GM23338 (cell line): ENCODE results near the gene KCNK15. TPM values are rescaled to one million over a fixed set of nuclear protein-coding genes. Genes with fewer than 3 reads are reported as not detected.
A peak's percentile ranks its signal among the peaks of the same experiment; 100 is the strongest.

Experiments used
- ATAC-seq: fragments of 200-7000 bp; cut with Tn5 transposase; 3 replicates; pipeline ENCODE4 v1.9.1; 2020
- DNase-seq: peaks from one replicate; pipeline ENCODE4 v3.0.0-alpha.2; 2015; ENCODE audit warnings: low spot score
- H2AFZ ChIP-seq: fragments of 200-600 bp; sonication (generic); 2 replicates; pipeline ENCODE4 v1.8.0; 2016; ENCODE audit warnings: antibody characterized with exemption, mild to moderate bottlenecking, moderate library complexity
- H3F3A ChIP-seq: fragments of 200-600 bp; sonication (generic); replicated peaks from 2 replicates; pipeline ENCODE4 v1.8.0; 2017; ENCODE audit warnings: antibody characterized with exemption, mixed run types, low read depth
- H3K27ac ChIP-seq: fragments of 200-600 bp; sonication (generic); 2 replicates; pipeline ENCODE4 v1.6.1; 2016; ENCODE audit warnings: low read depth
- H3K27me3 ChIP-seq: fragments of 200-600 bp; sonication (generic); 2 replicates; pipeline ENCODE4 v1.8.0; 2016; ENCODE audit warnings: mild to moderate bottlenecking, mixed run types, moderate library complexity; ENCODE audit not compliant: insufficient read depth
- H3K36me3 ChIP-seq: fragments of 200-600 bp; sonication (generic); 2 replicates; pipeline ENCODE4 v1.8.0; 2016; ENCODE audit warnings: mild to moderate bottlenecking; ENCODE audit not compliant: insufficient read depth
- H3K4me1 ChIP-seq: fragments of 200-600 bp; sonication (generic); 2 replicates; pipeline ENCODE4 v1.8.0; 2016; ENCODE audit warnings: mild to moderate bottlenecking, moderate library complexity; ENCODE audit not compliant: insufficient read depth
- H3K4me2 ChIP-seq: fragments of 200-600 bp; sonication (generic); 2 replicates; pipeline ENCODE4 v1.7.1; 2017; ENCODE audit warnings: mixed run types
- H3K4me3 ChIP-seq: fragments of 200-600 bp; sonication (generic); 2 replicates; pipeline ENCODE4 v1.6.1; 2016; ENCODE audit warnings: mixed run types
- H3K79me2 ChIP-seq: fragments of 200-600 bp; sonication (generic); replicated peaks from 2 replicates; pipeline ENCODE4 v1.8.0; 2017; ENCODE audit warnings: mild to moderate bottlenecking; ENCODE audit not compliant: insufficient read depth
- H3K9me2 ChIP-seq: fragments of 200-600 bp; sonication (generic); 2 replicates; pipeline ENCODE4 v1.8.0; 2017; ENCODE audit not compliant: insufficient read depth
- H4K20me1 ChIP-seq: fragments of 200-600 bp; sonication (generic); replicated peaks from 2 replicates; pipeline ENCODE4 v1.8.0; 2017; ENCODE audit warnings: mild to moderate bottlenecking; ENCODE audit not compliant: insufficient read depth
- H3K27ac Mint-ChIP-seq: 2 replicates; pipeline ENCODE4 v1.8.0; 2020; ENCODE audit warnings: inconsistent platforms, mild to moderate bottlenecking, moderate library complexity, mixed read lengths
- H3K27me3 Mint-ChIP-seq: 3 replicates; pipeline ENCODE4 v1.8.0; 2022; ENCODE audit warnings: low read depth, mild to moderate bottlenecking, moderate library complexity, mixed read lengths, inconsistent platforms; ENCODE audit not compliant: insufficient read depth, poor library complexity
- H3K36me3 Mint-ChIP-seq: 3 replicates; pipeline ENCODE4 v1.8.0; 2021; ENCODE audit warnings: low read depth, mild to moderate bottlenecking, inconsistent platforms, moderate library complexity, mixed read lengths
- H3K4me1 Mint-ChIP-seq: 3 replicates; pipeline ENCODE4 v1.8.0; 2020; ENCODE audit warnings: mild to moderate bottlenecking, inconsistent platforms, mixed read lengths
- H3K4me3 Mint-ChIP-seq: 3 replicates; pipeline ENCODE4 v1.8.0; 2021; ENCODE audit warnings: moderate library complexity, mild to moderate bottlenecking, inconsistent platforms, mixed read lengths
- H3K9me3 Mint-ChIP-seq: 3 replicates; pipeline ENCODE4 v1.8.0; 2020; ENCODE audit warnings: moderate library complexity, mild to moderate bottlenecking, inconsistent platforms, mixed read lengths
- CREB1 ChIP-seq: fragments of 250-450 bp; sonication (Bioruptor Pico); IDR thresholded peaks from 2 replicates; pipeline ENCODE4 v1.5.0; 2020; ENCODE audit warnings: low read depth, mild to moderate bottlenecking, moderate library complexity
- EZH2 ChIP-seq: fragments of 200-600 bp; sonication (generic); IDR thresholded peaks from one replicate; pipeline ENCODE4 v1.8.0; 2017; ENCODE audit warnings: antibody characterized with exemption, mild to moderate bottlenecking, low read depth; ENCODE audit not compliant: unreplicated experiment
- EZH2phosphoT487 ChIP-seq: fragments of 200-600 bp; sonication (generic); IDR thresholded peaks from one replicate; pipeline ENCODE4 v1.8.1; 2018; ENCODE audit warnings: antibody characterized with exemption; ENCODE audit not compliant: unreplicated experiment
- JUNB ChIP-seq: IDR thresholded peaks from one replicate; pipeline ENCODE4 v1.6.1; 2016; ENCODE audit warnings: antibody characterized with exemption; ENCODE audit not compliant: unreplicated experiment
- NANOG ChIP-seq: IDR thresholded peaks from 2 replicates; pipeline ENCODE4 v1.6.1; 2016; ENCODE audit warnings: antibody characterized with exemption, borderline replicate concordance
- POLR2AphosphoS5 ChIP-seq: IDR thresholded peaks from 2 replicates; pipeline ENCODE4 v1.6.1; 2016; ENCODE audit warnings: antibody characterized with exemption, low read depth
- STAT1 ChIP-seq: IDR thresholded peaks from one replicate; pipeline ENCODE4 v1.6.1; 2016; ENCODE audit warnings: antibody characterized with exemption; ENCODE audit not compliant: unreplicated experiment
- ZNF114 ChIP-seq: fragments of 250-450 bp; sonication (Bioruptor Pico); IDR thresholded peaks from 2 replicates; pipeline ENCODE4 v1.5.0; 2020; ENCODE audit warnings: mild to moderate bottlenecking, moderate library complexity
- polyA plus RNA-seq: library from polyadenylated mRNA; unstranded; fragments of >200 nt; fragmentation: Nextera tagmentation; extraction: Ambion mirVana; gene quantifications from 2 replicates; pipeline ENCODE4 v1.2.1, GENCODE V29; 2016
- total RNA-seq: library from RNA; depleted of rRNA; stranded (reverse); fragments of >200 nt; shearing (Covaris generic); gene quantifications from 2 replicates; pipeline ENCODE4 v1.2.3, GENCODE V29; 2014
- TF ChIP-seq, protein P1 (sequence below), 2 experiments: fragments of 200-600 bp in 1 of 2; sonication (generic) in 1 of 2; conservative IDR thresholded peaks; 2 replicates each; pipeline versions ENCODE4 v1.5.1 to v1.6.1; 2016 to 2017; ENCODE audit warnings: antibody characterized with exemption in 2 of 2, low read depth in 2 of 2, mild to moderate bottlenecking in 2 of 2, moderate library complexity in 1 of 2
- TF ChIP-seq, protein P2 (sequence below): IDR thresholded peaks from one replicate; pipeline ENCODE4 v1.6.1; 2018; ENCODE audit warnings: antibody characterized with exemption; ENCODE audit not compliant: unreplicated experiment
- TF ChIP-seq, protein P3 (sequence below): fragments of 250-450 bp; sonication (Bioruptor Pico); IDR thresholded peaks from 2 replicates; pipeline ENCODE4 v1.5.0; 2020; ENCODE audit warnings: mild to moderate bottlenecking, moderate library complexity

Gene KCNK15
- total and polyA plus RNA-seq, 2 experiments from 2014 or later: 0.63 to 3.3 TPM

DNA sequence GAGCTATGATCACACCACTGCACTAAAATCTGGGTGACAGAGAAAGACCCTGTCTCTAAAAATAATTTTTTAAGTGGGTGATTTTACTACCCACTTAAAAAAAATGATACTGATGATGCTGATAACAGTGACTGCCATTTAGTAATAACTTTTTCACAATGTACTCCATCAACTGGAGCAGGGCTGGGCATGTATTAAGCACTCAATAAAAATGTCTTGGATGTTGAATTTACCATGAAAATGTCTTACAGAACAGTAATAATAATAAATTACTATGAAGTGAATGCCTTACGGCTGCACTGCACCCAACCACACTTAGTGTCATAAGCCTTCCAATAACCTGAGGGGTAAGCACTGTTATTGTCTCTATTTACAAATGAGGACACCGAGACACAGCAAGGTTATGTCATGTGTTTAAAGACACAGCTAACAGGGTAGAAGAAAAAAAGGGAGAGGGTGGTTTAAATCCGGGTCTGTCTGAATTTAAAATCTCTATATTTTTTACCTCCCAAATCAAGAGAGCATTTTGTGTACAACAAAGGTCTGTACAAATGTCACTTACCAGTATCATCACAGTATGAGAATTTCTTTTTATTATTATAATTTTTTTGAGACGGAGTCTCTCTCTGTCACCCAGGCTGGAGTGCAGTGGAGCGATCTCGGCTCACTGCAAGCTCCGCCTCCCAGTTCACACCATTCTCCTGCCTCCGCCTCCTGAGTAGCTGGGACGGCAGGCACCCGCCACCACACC is 43.2 kb downstream of the KCNK15 start (continued):
- TF ChIP-seq, protein P1, sequence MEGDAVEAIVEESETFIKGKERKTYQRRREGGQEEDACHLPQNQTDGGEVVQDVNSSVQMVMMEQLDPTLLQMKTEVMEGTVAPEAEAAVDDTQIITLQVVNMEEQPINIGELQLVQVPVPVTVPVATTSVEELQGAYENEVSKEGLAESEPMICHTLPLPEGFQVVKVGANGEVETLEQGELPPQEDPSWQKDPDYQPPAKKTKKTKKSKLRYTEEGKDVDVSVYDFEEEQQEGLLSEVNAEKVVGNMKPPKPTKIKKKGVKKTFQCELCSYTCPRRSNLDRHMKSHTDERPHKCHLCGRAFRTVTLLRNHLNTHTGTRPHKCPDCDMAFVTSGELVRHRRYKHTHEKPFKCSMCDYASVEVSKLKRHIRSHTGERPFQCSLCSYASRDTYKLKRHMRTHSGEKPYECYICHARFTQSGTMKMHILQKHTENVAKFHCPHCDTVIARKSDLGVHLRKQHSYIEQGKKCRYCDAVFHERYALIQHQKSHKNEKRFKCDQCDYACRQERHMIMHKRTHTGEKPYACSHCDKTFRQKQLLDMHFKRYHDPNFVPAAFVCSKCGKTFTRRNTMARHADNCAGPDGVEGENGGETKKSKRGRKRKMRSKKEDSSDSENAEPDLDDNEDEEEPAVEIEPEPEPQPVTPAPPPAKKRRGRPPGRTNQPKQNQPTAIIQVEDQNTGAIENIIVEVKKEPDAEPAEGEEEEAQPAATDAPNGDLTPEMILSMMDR (conservative IDR thresholded peaks at IDR 0.05; ENCODE audit: low read depth in 2 of 2): no peak
- TF ChIP-seq POLR2AphosphoS5 (no peak), NANOG (no peak), ZNF114 (CRISPR knock-in tag) (no peak), CREB1 (CRISPR knock-in tag) (no peak), EZH2phosphoT487 (no peak), JUNB (no peak)

DNA sequence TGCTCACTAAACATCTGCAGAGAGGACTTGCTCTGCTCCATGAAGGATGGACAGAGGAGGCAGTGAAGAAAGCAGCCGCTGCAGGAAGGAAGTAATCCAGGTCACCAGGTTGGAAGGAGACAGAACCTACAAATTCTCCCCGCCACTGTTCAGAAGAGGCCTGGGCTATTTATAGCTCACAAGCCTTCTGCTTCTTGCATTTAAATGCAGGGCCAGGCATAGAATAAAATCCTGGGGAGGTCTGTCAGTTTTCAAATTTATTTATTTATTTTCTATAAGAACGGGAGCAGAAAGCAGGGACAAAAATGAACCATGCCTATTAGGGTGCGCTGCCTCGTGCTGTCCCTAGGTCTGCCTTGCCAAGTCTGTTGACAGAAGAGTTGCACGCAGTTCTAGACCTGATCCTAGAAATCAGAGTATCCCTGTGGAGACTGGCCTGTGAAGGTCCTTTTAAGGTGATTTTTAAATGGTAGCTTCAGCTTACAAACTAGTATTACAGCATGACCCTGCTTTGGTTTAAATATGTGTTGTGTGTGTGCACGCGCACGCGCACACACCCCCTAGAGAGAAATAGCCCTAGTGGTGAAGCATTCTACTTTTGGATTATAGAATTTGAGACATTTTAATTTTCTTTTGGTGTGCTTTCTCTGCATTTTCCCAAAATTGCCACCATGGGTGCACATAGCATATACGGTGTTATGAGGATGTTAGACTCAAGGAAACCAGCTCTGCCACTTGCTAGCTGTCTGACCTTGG is 45.2 kb downstream of the KCNK15 start:
- H3K4me3 ChIP-seq: no peak overlapping the region
- Mint-ChIP-seq H3K9me3 (no peaks in the 10 kb centered on the region), H3K36me3 (peaks cover 2% of the 10 kb centered on the region; the same call in 1 of the 3 replicates), H3K4me1 (peaks cover 31% of the 10 kb centered on the region), H3K27ac (peak overlapping the region; percentile 52; the same call in 1 of the 2 replicates), H3K27me3 (peaks cover 8% of the 10 kb centered on the region), H3K4me3 (no peak overlapping the region)
- H3K27me3 ChIP-seq: no peaks in the 10 kb centered on the region
- H3F3A ChIP-seq: no peaks in the 10 kb centered on the region
- H3K4me1 ChIP-seq: peaks cover 10% of the 10 kb centered on the region
- no peaks in the 10 kb centered on the region for H3K36me3 ChIP-seq
- H3K4me2 ChIP-seq: no peak overlapping the region
- H3K9me2 ChIP-seq: no peaks in the 10 kb centered on the region
- no peaks in the 10 kb centered on the region; the same call in 1 of the 2 replicates for H3K79me2 ChIP-seq
- H4K20me1 ChIP-seq: 0 out of 2 replicates have a peak, but pooled peaks cover 9% of the 10 kb centered on the region
- no peak overlapping the region for H2AFZ ChIP-seq
- TF ChIP-seq, protein P2, sequence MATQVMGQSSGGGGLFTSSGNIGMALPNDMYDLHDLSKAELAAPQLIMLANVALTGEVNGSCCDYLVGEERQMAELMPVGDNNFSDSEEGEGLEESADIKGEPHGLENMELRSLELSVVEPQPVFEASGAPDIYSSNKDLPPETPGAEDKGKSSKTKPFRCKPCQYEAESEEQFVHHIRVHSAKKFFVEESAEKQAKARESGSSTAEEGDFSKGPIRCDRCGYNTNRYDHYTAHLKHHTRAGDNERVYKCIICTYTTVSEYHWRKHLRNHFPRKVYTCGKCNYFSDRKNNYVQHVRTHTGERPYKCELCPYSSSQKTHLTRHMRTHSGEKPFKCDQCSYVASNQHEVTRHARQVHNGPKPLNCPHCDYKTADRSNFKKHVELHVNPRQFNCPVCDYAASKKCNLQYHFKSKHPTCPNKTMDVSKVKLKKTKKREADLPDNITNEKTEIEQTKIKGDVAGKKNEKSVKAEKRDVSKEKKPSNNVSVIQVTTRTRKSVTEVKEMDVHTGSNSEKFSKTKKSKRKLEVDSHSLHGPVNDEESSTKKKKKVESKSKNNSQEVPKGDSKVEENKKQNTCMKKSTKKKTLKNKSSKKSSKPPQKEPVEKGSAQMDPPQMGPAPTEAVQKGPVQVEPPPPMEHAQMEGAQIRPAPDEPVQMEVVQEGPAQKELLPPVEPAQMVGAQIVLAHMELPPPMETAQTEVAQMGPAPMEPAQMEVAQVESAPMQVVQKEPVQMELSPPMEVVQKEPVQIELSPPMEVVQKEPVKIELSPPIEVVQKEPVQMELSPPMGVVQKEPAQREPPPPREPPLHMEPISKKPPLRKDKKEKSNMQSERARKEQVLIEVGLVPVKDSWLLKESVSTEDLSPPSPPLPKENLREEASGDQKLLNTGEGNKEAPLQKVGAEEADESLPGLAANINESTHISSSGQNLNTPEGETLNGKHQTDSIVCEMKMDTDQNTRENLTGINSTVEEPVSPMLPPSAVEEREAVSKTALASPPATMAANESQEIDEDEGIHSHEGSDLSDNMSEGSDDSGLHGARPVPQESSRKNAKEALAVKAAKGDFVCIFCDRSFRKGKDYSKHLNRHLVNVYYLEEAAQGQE: no peak
- TF ChIP-seq STAT1 (no peak), EZH2 (no peak)
- TF ChIP-seq, protein P3, sequence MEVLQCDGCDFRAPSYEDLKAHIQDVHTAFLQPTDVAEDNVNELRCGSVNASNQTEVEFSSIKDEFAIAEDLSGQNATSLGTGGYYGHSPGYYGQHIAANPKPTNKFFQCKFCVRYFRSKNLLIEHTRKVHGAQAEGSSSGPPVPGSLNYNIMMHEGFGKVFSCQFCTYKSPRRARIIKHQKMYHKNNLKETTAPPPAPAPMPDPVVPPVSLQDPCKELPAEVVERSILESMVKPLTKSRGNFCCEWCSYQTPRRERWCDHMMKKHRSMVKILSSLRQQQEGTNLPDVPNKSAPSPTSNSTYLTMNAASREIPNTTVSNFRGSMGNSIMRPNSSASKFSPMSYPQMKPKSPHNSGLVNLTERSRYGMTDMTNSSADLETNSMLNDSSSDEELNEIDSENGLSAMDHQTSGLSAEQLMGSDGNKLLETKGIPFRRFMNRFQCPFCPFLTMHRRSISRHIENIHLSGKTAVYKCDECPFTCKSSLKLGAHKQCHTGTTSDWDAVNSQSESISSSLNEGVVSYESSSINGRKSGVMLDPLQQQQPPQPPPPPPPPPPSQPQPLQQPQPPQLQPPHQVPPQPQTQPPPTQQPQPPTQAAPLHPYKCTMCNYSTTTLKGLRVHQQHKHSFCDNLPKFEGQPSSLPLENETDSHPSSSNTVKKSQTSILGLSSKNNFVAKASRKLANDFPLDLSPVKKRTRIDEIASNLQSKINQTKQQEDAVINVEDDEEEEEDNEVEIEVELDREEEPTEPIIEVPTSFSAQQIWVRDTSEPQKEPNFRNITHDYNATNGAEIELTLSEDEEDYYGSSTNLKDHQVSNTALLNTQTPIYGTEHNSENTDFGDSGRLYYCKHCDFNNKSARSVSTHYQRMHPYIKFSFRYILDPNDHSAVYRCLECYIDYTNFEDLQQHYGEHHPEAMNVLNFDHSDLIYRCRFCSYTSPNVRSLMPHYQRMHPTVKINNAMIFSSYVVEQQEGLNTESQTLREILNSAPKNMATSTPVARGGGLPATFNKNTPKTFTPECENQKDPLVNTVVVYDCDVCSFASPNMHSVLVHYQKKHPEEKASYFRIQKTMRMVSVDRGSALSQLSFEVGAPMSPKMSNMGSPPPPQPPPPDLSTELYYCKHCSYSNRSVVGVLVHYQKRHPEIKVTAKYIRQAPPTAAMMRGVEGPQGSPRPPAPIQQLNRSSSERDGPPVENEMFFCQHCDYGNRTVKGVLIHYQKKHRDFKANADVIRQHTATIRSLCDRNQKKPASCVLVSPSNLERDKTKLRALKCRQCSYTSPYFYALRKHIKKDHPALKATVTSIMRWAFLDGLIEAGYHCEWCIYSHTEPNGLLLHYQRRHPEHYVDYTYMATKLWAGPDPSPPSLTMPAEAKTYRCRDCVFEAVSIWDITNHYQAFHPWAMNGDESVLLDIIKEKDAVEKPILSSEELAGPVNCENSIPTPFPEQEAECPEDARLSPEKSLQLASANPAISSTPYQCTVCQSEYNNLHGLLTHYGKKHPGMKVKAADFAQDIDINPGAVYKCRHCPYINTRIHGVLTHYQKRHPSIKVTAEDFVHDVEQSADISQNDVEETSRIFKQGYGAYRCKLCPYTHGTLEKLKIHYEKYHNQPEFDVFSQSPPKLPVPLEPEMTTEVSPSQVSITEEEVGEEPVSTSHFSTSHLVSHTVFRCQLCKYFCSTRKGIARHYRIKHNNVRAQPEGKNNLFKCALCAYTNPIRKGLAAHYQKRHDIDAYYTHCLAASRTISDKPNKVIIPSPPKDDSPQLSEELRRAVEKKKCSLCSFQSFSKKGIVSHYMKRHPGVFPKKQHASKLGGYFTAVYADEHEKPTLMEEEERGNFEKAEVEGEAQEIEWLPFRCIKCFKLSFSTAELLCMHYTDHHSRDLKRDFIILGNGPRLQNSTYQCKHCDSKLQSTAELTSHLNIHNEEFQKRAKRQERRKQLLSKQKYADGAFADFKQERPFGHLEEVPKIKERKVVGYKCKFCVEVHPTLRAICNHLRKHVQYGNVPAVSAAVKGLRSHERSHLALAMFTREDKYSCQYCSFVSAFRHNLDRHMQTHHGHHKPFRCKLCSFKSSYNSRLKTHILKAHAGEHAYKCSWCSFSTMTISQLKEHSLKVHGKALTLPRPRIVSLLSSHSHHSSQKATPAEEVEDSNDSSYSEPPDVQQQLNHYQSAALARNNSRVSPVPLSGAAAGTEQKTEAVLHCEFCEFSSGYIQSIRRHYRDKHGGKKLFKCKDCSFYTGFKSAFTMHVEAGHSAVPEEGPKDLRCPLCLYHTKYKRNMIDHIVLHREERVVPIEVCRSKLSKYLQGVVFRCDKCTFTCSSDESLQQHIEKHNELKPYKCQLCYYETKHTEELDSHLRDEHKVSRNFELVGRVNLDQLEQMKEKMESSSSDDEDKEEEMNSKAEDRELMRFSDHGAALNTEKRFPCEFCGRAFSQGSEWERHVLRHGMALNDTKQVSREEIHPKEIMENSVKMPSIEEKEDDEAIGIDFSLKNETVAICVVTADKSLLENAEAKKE (CRISPR knock-in tag): no peak
- no peak overlapping the region for H3K27ac ChIP-seq
- ATAC-seq (no peak), DNase-seq (no peak)
